Tibial artery (tissue), 4 donors: ENCODE measurements around the gene DCLK1.

Experiments
- DNase-seq, 2 donors: peaks; one replicate each; pipeline ENCODE4 v3.0.0-alpha.2; 2019
- H3K27ac ChIP-seq, 2 donors: fragments of 200-600 bp; sonication (generic) in 1 of 2; 1 replicate in 1 of 2; 2 replicates in 1 of 2; pipeline ENCODE4 v1.5.1; 2018 to 2019; ENCODE audit warnings: mild to moderate bottlenecking in 1 of 2
- H3K27me3 ChIP-seq, 2 donors: fragments of 200-600 bp; sonication (generic) in 1 of 2; one replicate each; pipeline versions ENCODE4 v1.5.1 to v1.6.0; 2016 to 2019
- H3K36me3 ChIP-seq, 3 donors: fragments of 200-600 bp; sonication (generic) in 2 of 3; one replicate each; pipeline ENCODE4 v1.5.1; 2016 to 2019; ENCODE audit warnings: mild to moderate bottlenecking in 2 of 3
- H3K4me1 ChIP-seq, 4 donors: fragments of 200-600 bp; sonication (generic) in 2 of 4; 1 replicate in 3 of 4; 2 replicates in 1 of 4; pipeline ENCODE4 v1.5.1; 2016 to 2019
- H3K4me3 ChIP-seq, 2 donors: fragments of 200-600 bp; sonication (generic) in 1 of 2; 1 replicate in 1 of 2; 2 replicates in 1 of 2; pipeline ENCODE4 v1.5.1; 2018 to 2019; ENCODE audit warnings: mild to moderate bottlenecking in 2 of 2
- H3K9me3 ChIP-seq, 3 donors: fragments of 200-600 bp; sonication (generic) in 1 of 3; one replicate each; pipeline ENCODE4 v1.5.1; 2016 to 2019
- CTCF ChIP-seq, 2 experiments: fragments of 200-600 bp in 1 of 2; fragments of 450-650 bp in 1 of 2; IDR thresholded peaks; one replicate each; pipeline ENCODE4 v1.5.1; 2017 to 2019; ENCODE audit warnings: antibody characterized with exemption in 2 of 2, mild to moderate bottlenecking in 1 of 2, moderate library complexity in 1 of 2
- intact Hi-C: fragments of 100-400 bp; cut with DNase I; formaldehyde crosslinking; loops from one replicate; pipeline ENCODE4 v1.15.0; 2023; ENCODE audit warnings: low total_unique reads

DCLK1 gene

GRCh38 chr13:36061054-36061453, 70.1 kb downstream of the DCLK1 start:
- no peak overlapping the region for H3K4me3 ChIP-seq
- no peaks in the 10 kb centered on the region for H3K27me3 ChIP-seq
- H3K27ac ChIP-seq: no peak overlapping the region
- intact Hi-C loops: no loop called here
- H3K4me1 ChIP-seq: peaks cover 0 to 18% (median 5%) of the 10 kb centered on the region in 4 donors
- DNase-seq: no peak
- TF ChIP-seq CTCF (IDR thresholded peaks at IDR 0.05): no peak
- H3K36me3 ChIP-seq: no peaks in the 10 kb centered on the region
- H3K9me3 ChIP-seq: no peaks in the 10 kb centered on the region

- Histone ChIP-seq H3K9me3 (no peaks in the 10 kb centered on the region), H3K4me1 (peaks cover 0 to 18% (median 5%) of the 10 kb centered on the region in 4 donors), H3K4me3 (no peak overlapping the region), H3K27me3 (no peaks in the 10 kb centered on the region), H3K27ac (no peak overlapping the region), H3K36me3 (no peaks in the 10 kb centered on the region)
- no peak for TF ChIP-seq CTCF (IDR thresholded peaks at IDR 0.05)
- DNase-seq: no peak
- intact Hi-C loops: no loop called here
These were observed 71.9 kb downstream of the DCLK1 start for GRCh38 chr13:36059321-36059720.

GRCh38 chr13:36058116-36058515, 73.1 kb downstream of the DCLK1 start:
- no peaks in the 10 kb centered on the region for H3K36me3 ChIP-seq
- H3K4me3 ChIP-seq: no peak overlapping the region
- H3K4me1 ChIP-seq: peaks cover 0 to 18% (median 5%) of the 10 kb centered on the region in 4 donors
- H3K27me3 ChIP-seq: no peaks in the 10 kb centered on the region
- no peak for TF ChIP-seq CTCF (IDR thresholded peaks at IDR 0.05)
- H3K27ac ChIP-seq: no peak overlapping the region
- H3K9me3 ChIP-seq: no peaks in the 10 kb centered on the region
- DNase-seq: no peak
- intact Hi-C loops: no loop called here

- intact Hi-C loops: no loop called here
- DNase-seq: no peak
- no peak overlapping the region for H3K4me3 ChIP-seq
- H3K36me3 ChIP-seq: no peaks in the 10 kb centered on the region
- no peak overlapping the region for H3K27ac ChIP-seq
- no peaks in the 10 kb centered on the region for H3K9me3 ChIP-seq
- H3K27me3 ChIP-seq: no peaks in the 10 kb centered on the region
- TF ChIP-seq CTCF (IDR thresholded peaks at IDR 0.05): no peak
- H3K4me1 ChIP-seq: peaks cover 0 to 18% (median 5%) of the 10 kb centered on the region in 4 donors
These were observed 73.6 kb downstream of the DCLK1 start for GRCh38 chr13:36057547-36057946.

- no peak for DNase-seq
- intact Hi-C loops: no loop called here
- no peak for TF ChIP-seq CTCF (IDR thresholded peaks at IDR 0.05)
- Histone ChIP-seq H3K4me3 (no peak overlapping the region), H3K27me3 (no peaks in the 10 kb centered on the region), H3K36me3 (no peaks in the 10 kb centered on the region), H3K27ac (no peak overlapping the region), H3K4me1 (peaks cover 0 to 18% (median 5%) of the 10 kb centered on the region in 4 donors), H3K9me3 (no peaks in the 10 kb centered on the region)
These were observed 74.1 kb downstream of the DCLK1 start for GRCh38 chr13:36057041-36057440.

GRCh38 chr13:36055366-36055765, 75.8 kb downstream of the DCLK1 start:
- DNase-seq: no peak
- Histone ChIP-seq H3K4me1 (peaks cover 0 to 8% (median 3%) of the 10 kb centered on the region in 4 donors), H3K4me3 (no peak overlapping the region), H3K27ac (no peak overlapping the region), H3K36me3 (no peaks in the 10 kb centered on the region), H3K27me3 (no peaks in the 10 kb centered on the region), H3K9me3 (no peaks in the 10 kb centered on the region)
- no peak for TF ChIP-seq CTCF (IDR thresholded peaks at IDR 0.05)
- intact Hi-C loops: no loop called here
